Activated CD4-positive, CD25-positive, alpha-beta regulatory T cell treated with anti-CD3 and anti-CD28 coated beads, Interleukin-2, amount 50 U/mL, for 16 hours (primary cell): ENCODE data around the gene PSMB5.

Experiments
- DNase-seq: peaks from one replicate; pipeline ENCODE4 v3.0.0-alpha.2; 2020; ENCODE audit warnings: low read depth, low spot score

Gene PSMB5

GRCh38 chr14:23034498-23035302 lies at the start of gene PSMB5:
Gene PSMB5, minus strand, starts transcription at chr14:23034900. Its CDS starts 19 bp downstream, at chr14:23034881.
- DNase-seq, result peak; percentile 82

DNA sequence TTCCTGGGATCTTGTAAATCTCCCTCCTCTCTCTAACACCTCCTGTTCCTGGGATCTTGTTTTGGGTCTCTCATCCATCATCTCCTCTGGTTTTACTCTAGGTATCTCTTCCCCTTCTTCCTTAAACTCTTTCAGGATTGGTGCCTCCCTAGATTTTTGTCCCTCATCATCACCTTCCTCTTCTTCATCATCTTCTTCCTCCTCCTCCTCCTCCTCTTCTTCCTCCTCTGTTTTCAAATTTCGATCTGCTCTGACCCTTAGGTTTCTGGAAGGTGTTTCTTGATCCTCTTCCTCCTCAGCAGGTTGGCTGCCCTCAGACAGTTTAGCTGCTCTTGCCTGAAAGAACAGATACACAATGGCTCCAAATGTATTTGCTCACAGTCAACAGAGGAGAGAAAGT lies 45.8 kb upstream of the PSMB5 start:
- DNase-seq, result no peak

GRCh38 chr14:23079716-23080115 lies 45.0 kb upstream of the PSMB5 start:
- DNase-seq, result no peak

DNA sequence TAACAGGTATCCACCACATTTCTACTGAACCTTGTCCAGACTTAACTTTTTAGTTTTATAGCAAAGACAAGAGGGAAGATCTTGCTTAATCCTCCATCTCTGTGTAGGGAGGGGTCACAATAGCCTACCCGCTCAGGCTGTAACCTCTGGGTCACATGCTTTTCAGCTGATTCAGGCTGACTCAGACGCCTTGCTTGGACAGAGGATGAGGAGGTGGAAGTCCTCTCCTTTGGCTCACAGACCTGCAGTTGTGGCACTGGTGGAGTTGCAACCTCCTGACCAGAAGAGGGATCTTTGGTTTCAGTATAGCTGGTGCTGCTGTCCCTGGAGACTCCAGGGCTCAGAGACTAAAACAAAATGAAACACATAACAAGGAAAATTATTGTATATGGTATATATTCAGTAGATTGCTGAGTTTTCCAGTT lies 44.0 kb upstream of the PSMB5 start:
- no peak for DNase-seq

DNA sequence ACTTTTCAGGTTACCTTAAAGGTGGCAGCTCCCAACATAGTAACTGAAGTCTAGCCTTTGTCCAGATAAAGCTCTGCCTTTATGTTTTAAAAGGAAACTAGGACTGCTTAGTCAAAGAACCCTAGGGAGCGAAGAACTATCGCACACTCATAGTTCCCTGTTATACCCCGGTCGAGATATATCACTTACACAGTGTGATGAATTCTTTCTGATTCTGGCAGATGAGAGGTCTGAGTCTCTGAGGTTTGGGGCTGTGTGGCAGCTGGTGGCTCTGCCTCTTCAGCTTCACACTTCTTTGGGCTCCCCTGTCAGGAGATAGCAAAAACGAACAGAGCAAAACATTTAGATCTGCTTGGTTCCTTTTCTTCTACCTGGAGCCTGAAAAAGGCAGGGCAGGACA lies 43.3 kb upstream of the PSMB5 start:
- DNase-seq, result no peak

DNA sequence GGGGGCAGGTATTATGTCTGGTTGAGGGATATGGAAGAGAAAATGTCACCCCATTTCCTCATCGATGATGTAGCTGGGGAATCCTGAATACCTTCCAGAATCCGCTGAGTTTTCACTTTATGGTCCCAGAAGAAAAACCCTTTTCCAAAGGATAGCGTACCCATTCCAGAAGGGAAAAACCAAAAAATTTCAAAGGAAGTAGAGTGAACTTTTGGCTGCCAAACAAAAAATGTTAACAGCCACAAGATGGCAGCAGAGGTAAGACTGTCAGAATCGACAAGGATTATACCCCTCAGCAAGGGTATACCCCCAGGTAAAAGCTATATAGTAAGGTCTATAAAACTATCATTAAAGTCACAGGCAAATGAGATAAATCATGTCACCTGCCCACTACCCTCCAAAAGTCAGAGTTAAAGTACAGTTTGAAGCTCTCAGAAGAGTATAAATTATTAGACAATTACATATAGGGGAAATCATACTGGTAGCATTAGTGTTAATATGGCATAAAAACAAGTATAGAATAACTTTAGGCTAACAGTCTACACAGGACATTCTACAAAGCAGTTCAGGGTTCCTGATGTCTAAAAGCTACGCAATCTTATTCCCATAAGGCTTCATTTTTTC lies 42.2 kb upstream of the PSMB5 start:
- DNase-seq, result no peak

- DNase-seq, result no peak
Observed at GRCh38 chr14:23074906-23075305, 40.2 kb upstream of the PSMB5 start.

DNA sequence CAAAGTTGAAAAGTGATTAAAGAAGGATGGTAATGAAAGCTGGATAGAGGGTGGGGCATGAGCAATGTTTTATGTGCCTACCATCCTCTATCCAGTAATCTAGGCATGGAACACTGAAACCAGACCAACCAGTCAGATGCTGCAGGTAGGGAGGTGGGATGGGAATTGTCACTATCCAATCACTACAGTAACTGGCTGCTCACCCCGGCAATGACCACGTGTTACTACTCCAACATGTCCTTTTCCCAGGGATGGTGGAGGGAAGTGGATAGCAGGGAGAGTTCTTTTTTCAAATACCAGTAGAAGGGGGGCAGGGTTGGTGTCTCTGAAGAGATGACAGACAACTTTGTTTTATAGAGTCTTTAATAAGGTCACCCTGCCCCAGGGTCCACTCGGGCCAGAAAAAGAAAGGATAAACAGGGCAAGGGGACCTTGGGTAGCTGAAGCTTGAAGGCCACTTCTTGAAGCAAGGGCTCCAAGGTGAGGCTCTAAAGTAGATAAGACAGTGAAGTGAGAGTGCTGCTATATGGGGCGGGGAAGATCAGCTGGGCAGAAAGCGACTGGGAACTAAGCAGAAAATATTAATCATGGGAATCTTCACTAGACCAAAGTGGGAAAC lies 37.3 kb upstream of the PSMB5 start:
- no peak for DNase-seq

- peak; percentile 54 for DNase-seq
Observed at GRCh38 chr14:23071244-23071920, 36.7 kb upstream of the PSMB5 start.

- DNase-seq, result no peak
Observed at GRCh38 chr14:23070262-23071129, 35.8 kb upstream of the PSMB5 start.

- no peak for DNase-seq
Observed at GRCh38 chr14:23069413-23069806, 34.7 kb upstream of the PSMB5 start.

GRCh38 chr14:23068789-23069412 lies 34.2 kb upstream of the PSMB5 start:
- DNase-seq, result peak; percentile 60

DNA sequence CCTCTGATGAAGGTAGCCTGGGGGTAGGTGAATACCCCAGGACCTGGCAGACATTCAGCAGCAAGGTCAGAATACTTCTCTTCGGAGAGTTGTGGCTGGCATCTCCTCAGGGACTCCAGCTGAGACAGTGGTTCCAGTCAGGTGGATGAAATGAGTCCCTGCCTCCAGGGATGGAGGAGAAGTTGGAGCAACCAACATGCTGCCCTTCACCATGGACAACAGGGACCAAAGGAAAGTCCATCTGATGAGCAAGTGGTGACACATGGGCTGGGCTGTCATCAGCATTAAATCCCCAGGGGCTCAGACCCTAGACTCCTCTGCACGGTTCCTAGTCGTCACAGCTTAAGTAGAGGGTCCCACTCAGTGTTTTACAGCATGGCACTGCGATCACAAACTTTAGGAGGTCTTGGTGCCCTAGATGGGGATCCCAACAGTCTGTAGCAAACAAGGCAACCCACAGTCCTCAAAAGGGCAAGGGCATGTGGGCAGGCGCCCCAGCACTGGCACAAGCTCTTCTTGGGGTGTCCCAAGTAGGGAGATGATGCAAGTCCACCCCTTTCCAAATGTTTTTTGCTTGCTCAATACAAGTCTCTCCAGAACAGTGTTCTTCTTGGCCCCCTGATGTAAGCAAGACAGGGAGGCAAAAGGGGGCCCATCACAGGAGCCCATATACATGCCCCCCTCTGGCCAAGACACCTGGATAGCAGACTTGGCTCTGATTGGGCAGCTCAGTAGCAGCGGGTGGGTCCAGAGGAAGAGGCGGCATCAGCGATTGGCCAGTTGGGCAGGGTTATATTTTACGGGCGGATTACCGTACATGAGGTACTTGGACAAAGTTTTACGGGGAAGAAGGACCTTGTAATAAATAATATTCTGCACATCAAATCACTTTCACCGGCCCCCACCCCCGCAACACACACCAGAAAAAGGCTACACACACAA lies 33.4 kb upstream of the PSMB5 start:
- DNase-seq, result no peak

- DNase-seq, result no peak
Observed at GRCh38 chr14:23066855-23067744, 32.4 kb upstream of the PSMB5 start.

DNA sequence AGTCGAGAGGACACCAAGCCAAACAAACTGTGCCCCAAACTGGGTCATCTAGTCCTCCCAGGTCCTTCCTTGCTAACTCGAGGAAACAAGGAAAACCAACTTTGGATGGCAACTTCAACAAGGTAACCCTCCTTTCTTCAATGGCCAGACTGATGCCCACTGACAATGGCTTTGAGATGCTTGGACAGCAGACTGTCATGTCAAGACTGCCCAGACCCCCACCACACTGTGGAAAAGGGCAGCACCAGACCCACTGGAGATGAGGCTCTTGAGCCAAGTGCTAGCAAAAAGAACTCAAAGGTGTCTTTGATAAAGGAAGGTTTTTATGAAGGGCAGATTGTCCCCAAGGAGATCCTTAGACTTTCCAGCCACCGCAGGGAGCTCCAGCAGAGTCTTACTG lies 31.7 kb upstream of the PSMB5 start:
- no peak for DNase-seq

DNA sequence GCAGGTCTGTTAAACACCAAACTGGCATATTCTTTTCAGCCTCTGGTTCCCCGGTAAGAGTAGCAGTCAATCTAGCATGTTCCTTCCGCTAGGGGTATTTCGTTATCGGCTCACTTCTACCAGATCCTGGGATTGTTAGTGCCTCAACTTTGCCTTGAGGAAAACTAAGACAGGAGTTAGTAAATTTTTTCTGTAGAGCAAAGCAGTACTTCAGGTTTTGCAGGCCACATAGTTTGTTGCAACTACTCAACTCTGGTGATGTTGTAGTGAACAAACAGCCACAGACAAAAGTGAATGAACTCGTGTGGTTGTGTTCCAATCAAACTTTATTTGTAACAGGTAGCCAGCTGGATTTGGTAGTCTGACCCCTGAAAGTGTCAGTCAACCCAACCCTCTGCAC lies 28.9 kb upstream of the PSMB5 start:
- DNase-seq, result no peak

DNA sequence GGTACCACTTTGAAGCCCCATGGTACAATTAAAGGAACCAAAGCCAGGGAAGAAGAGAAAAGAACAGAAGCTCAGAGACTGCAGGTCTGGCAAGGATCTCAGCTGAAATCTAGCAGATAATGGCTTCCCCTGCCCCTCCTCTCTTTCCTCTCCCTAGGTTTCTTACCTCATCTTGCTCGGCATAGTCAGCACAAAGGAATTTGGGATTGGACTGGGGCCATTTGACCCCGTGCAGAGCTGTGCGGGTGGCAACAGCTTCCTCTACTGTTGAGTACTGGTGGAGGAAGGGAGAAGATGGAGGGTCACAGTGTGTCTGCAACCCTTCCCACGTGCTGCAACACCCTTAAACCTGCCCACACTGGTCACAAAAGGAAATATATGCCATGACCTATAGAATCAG lies 27.3 kb upstream of the PSMB5 start:
- DNase-seq, result no peak

DNA sequence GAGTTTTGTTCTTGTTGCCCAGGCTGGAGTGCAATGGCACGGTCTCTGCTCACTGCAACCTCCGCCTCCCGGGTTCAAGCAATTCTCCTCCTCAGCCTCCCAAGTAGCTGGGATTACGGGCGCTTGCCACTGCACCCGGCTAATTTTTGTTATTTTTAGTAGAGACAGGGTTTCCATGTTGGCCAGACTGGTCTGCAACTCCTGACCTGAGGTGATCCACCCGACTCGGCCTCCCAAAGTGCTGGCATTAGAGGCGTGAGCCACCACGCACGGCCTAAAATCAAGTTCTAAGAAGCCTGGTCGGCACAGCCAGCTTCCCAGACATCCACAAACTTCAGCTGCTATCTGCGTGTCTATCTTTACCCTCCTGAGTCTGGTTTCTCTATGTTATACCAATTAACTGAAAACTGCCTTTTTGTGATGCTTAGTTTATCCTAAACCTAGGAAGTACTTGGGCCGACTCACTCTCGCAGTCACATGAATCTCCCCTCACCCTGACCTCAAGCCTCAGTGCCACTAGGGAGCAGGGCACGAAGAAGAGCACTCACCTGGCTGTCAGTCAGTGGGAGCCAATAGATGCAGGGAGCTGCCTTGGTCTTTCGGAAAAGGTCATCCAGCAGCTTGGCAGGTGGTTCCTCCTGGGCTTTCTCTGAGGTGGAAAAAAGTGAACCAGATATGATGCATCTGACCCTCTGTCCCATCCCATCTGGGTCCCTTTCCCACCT lies 26.0 kb upstream of the PSMB5 start:
- no peak for DNase-seq
